ENCODE measurements around the gene SNX8. TPM values are rescaled to one million over a fixed set of nuclear protein-coding genes. Genes with fewer than 3 reads are reported as not detected.
A peak's percentile ranks its signal among the peaks of the same experiment; 100 is the strongest.

SNX8 gene
- total RNA-seq, 1 experiment from 2014 or later, result 10.3 TPM

- DNase-seq (ENCODE audit: low read depth), result no peak
Observed at GRCh38 chr7:2244404-2244995, 69.7 kb downstream of the SNX8 start.

- DNase-seq (ENCODE audit: low read depth), result peak; percentile 24
Observed at GRCh38 chr7:2243458-2243857, 70.8 kb downstream of the SNX8 start.

GRCh38 chr7:2242541-2243429 is 71.5 kb downstream of the SNX8 start:
- DNase-seq (ENCODE audit: low read depth), result peak; percentile 59

- DNase-seq (ENCODE audit: low read depth), result peak; percentile 93
Observed at GRCh38 chr7:2241580-2242540, 72.4 kb downstream of the SNX8 start, which contains the start of the genes MRM2 and NUDT1. TSS of gene MRM2 (minus strand) at chr7:2242205. CDS start at chr7:2242169, 36 bp downstream. TSS of gene NUDT1 (plus strand) at chr7:2242226. CDS start at chr7:2244575, 2,349 bp downstream.

- DNase-seq (ENCODE audit: low read depth), result no peak
Observed at GRCh38 chr7:2239242-2239641, 75.0 kb downstream of the SNX8 start.

GRCh38 chr7:2237109-2237602 is 77.1 kb downstream of the SNX8 start:
- DNase-seq (ENCODE audit: low read depth), result no peak

GRCh38 chr7:2233926-2234325 is 80.3 kb downstream of the SNX8 start:
- DNase-seq (ENCODE audit: low read depth), result no peak

GRCh38 chr7:2232766-2233520 is 81.3 kb downstream of the SNX8 start, which contains the start of gene MAD1L1:
TSS of gene MAD1L1 (minus strand) at chr7:2232945. CDS start at chr7:2230133, 2,812 bp downstream.
- peak; percentile 95 for DNase-seq (ENCODE audit: low read depth)

- DNase-seq (ENCODE audit: low read depth), result peak; percentile 31
Observed at GRCh38 chr7:2231992-2232765, 82.1 kb downstream of the SNX8 start.

- DNase-seq (ENCODE audit: low read depth), result no peak
Observed at GRCh38 chr7:2230882-2231281, 83.4 kb downstream of the SNX8 start.

GRCh38 chr7:2230226-2230625 is 84.0 kb downstream of the SNX8 start:
- no peak for DNase-seq (ENCODE audit: low read depth)

GRCh38 chr7:2229467-2229866 is 84.8 kb downstream of the SNX8 start:
- DNase-seq (ENCODE audit: low read depth), result no peak

GRCh38 chr7:2228921-2229320 is 85.3 kb downstream of the SNX8 start:
- DNase-seq (ENCODE audit: low read depth), result no peak

- DNase-seq (ENCODE audit: low read depth), result no peak
Observed at GRCh38 chr7:2227699-2228098, 86.5 kb downstream of the SNX8 start.

GRCh38 chr7:2225830-2226229 is 88.4 kb downstream of the SNX8 start:
- no peak for DNase-seq (ENCODE audit: low read depth)

GRCh38 chr7:2225336-2225735 is 88.9 kb downstream of the SNX8 start:
- no peak for DNase-seq (ENCODE audit: low read depth)

- DNase-seq (ENCODE audit: low read depth), result no peak
Observed at GRCh38 chr7:2224934-2225333, 89.3 kb downstream of the SNX8 start.

- no peak for DNase-seq (ENCODE audit: low read depth)
Observed at GRCh38 chr7:2224491-2224928, 89.7 kb downstream of the SNX8 start.

- DNase-seq (ENCODE audit: low read depth), result no peak
Observed at GRCh38 chr7:2223321-2223720, 90.9 kb downstream of the SNX8 start.

- DNase-seq (ENCODE audit: low read depth), result no peak
Observed at GRCh38 chr7:2222516-2222915, 91.7 kb downstream of the SNX8 start.

Measured in Daoy (cell line).